ENCODE results near the gene TSKS. TPM values are rescaled to one million over a fixed set of nuclear protein-coding genes. Genes with fewer than 3 reads are reported as not detected.

TSKS gene
- total RNA-seq, 1 donor from 2014 or later: 0.30 TPM

Other genes with a start within 250 kb of the TSKS start
- gene RCN3, start 235.3 kb downstream of the TSKS start, total RNA-seq: 22.8 TPM
- gene NOSIP, start 182.8 kb downstream of the TSKS start, total RNA-seq: 29.1 TPM
- 8.5 TPM for gene PRRG2, start 182.0 kb downstream of the TSKS start, total RNA-seq
- 10.5 TPM for gene PRR12, start 172.1 kb downstream of the TSKS start, total RNA-seq
- 8.9 TPM for gene RRAS, start 123.2 kb downstream of the TSKS start, total RNA-seq
- gene SCAF1, start 121.1 kb downstream of the TSKS start, total RNA-seq: 35.5 TPM
- 50.1 TPM for gene IRF3, start 97.4 kb downstream of the TSKS start, total RNA-seq
- gene BCL2L12, start 97.4 kb downstream of the TSKS start, total RNA-seq: 13.7 TPM
- 28.7 TPM for gene PRMT1, start 86.0 kb downstream of the TSKS start, total RNA-seq
- gene ADM5, start 73.7 kb downstream of the TSKS start, total RNA-seq: 0.86 TPM
- 0.91 TPM for gene CPT1C, start 72.2 kb downstream of the TSKS start, total RNA-seq
- 52.9 TPM for gene AP2A1, start 3.7 kb upstream of the TSKS start, total RNA-seq
- gene FUZ, start 50.0 kb upstream of the TSKS start, total RNA-seq: 9.3 TPM
- 16.5 TPM for gene MED25, start 55.0 kb upstream of the TSKS start, total RNA-seq
- 86.0 TPM for gene PTOV1, start 87.9 kb upstream of the TSKS start, total RNA-seq
- 33.7 TPM for gene PNKP, start 104.3 kb upstream of the TSKS start, total RNA-seq
- gene AKT1S1, start 114.0 kb upstream of the TSKS start, total RNA-seq: 27.6 TPM
- 31.7 TPM for gene TBC1D17, start 114.4 kb upstream of the TSKS start, total RNA-seq
- 0.13 TPM for gene IL4I1, start 133.6 kb upstream of the TSKS start, total RNA-seq
- gene ATF5, start 165.9 kb upstream of the TSKS start, total RNA-seq: 787 TPM
- gene NUP62, start 166.2 kb upstream of the TSKS start, total RNA-seq: 24.4 TPM
- 1.3 TPM for gene SIGLEC11, start 197.9 kb upstream of the TSKS start, total RNA-seq

All from left lobe of liver (tissue), 1 donor.